ENCODE results near the gene RNF8. TPM values are rescaled to one million over a fixed set of nuclear protein-coding genes. Genes with fewer than 3 reads are reported as not detected.

RNF8 gene
- total and polyA plus RNA-seq, 10 of the 15 experiments (the other 5 are each of a cell fraction or from before 2014, with no cell fraction given) = 7.8 to 30.2 (median 23.3) TPM

DNA sequence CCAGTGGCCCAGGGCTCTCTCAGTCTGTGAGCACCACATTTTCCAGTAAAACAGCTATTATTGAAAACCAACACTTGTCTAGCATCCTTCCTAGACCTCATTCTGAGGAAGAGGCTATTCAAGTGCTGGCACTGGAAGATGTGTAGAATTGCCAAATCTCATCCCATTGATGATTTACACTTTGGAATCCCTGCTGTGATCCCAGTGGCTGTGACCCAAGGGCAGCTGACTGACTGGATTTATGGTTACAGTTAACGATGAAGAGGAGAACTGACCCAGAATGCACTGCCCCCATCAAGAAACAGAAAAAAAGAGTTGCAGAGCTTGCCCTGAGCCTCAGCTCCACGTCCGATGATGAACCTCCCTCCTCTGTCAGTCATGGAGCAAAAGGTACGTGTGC lies 81.6 kb downstream of the RNF8 start:
- no peak for DNase-seq (ENCODE audit: low read depth, low spot score)
- POLR2A ChIA-PET = interaction anchor here (0.8 to 2.3 kb wide), 4 partner anchors 8 to 124 kb away, joined by 3 to 11 read pairs (median 5); no protein-coding TSS in a partner anchor
- no TSS peak for BruUV-seq (replicated peaks)
- H3K9ac ChIP-seq (ENCODE audit: control insufficient read depth, insufficient read depth, low read length) = no peak overlapping the region
- CTCF ChIA-PET = interaction anchor here (1.0 to 2.8 kb wide), 5 partner anchors 11 to 257 kb away, joined by 3 to 14 read pairs (median 4); no protein-coding TSS in a partner anchor
- H3K4me1 ChIP-seq (ENCODE audit: control insufficient read depth, insufficient read depth, low read length) = peaks cover 5% of the 10 kb centered on the region
- peak overlapping the region; percentile 97 for H3K4me3 ChIP-seq
- no peak overlapping the region; the same call in 1 of the 2 replicates for H3K27ac ChIP-seq (ENCODE audit: control insufficient read depth, insufficient read depth)
- peaks cover 51% of the 10 kb centered on the region for H3K79me2 ChIP-seq (ENCODE audit: control insufficient read depth, insufficient read depth, low read length)
- peak overlapping the region; percentile 83 for H3K4me2 ChIP-seq (ENCODE audit: control insufficient read depth, insufficient read depth)
- no peaks in the 10 kb centered on the region for H3K27me3 ChIP-seq (replicated peaks in 1 of 2; ENCODE audit: control insufficient read depth in 2 of 2, insufficient read depth in 2 of 2, low read length in 1 of 2)
- no peaks in the 10 kb centered on the region for H3K9me3 ChIP-seq (replicated peaks; ENCODE audit: control insufficient read depth, insufficient read depth, low read length)
- FAIRE-seq = no peak
- RAD21 ChIA-PET (ENCODE audit: unreplicated experiment) = interaction anchor here (1.6 to 1.9 kb wide), 2 partner anchors 127 to 130 kb away, joined by 3 to 8 read pairs; no protein-coding TSS in a partner anchor
- SMC1A ChIA-PET (ENCODE audit: uncharacterized antibody, unreplicated experiment) = interaction anchor here (0.6 to 2.1 kb wide), 2 partner anchors 14 to 130 kb away, joined by 3 to 5 read pairs; no protein-coding TSS in a partner anchor
- peaks cover 2 to 20% of the 10 kb centered on the region in 2 experiments; a peak in 2 of 4 replicates for H3K36me3 ChIP-seq (ENCODE audit: control insufficient read depth in 2 of 2, insufficient read depth in 2 of 2, low read length in 1 of 2)
- no peaks in the 10 kb centered on the region for H4K20me1 ChIP-seq (ENCODE audit: control insufficient read depth, insufficient read depth)
- intact Hi-C loops (cut with micrococcal nuclease; ENCODE audit: unreplicated experiment) = no loop called here
- H2AFZ ChIP-seq (ENCODE audit: control insufficient read depth, low read depth, low read length) = no peak overlapping the region
- TF ChIP-seq RCOR1 (conservative IDR thresholded peaks at IDR 0.05; ENCODE audit: low read depth, low read length) (no peak), ATF7 (IDR thresholded peaks at IDR 0.05; ENCODE audit: low read depth) (no peak), ZNF384 (IDR thresholded peaks at IDR 0.05; ENCODE audit: borderline replicate concordance, low read depth, low read length) (no peak), EED (IDR thresholded peaks at IDR 0.05; ENCODE audit: low read depth) (no peak), CREM (IDR thresholded peaks at IDR 0.05; ENCODE audit: low read depth) (no peak), RBBP5 (conservative IDR thresholded peaks at IDR 0.05) (no peak), JUNB (IDR thresholded peaks at IDR 0.05) (no peak), MEF2B (IDR thresholded peaks at IDR 0.05; ENCODE audit: partially characterized antibody, poor library complexity, severe bottlenecking) (no peak), TARDBP (IDR thresholded peaks at IDR 0.05; ENCODE audit: borderline replicate concordance) (no peak), YY1 (IDR thresholded peaks at IDR 0.05; ENCODE audit: low read depth, low read length) (no peak)
- in situ Hi-C loops (cut with MboI) = no loop called here
- WGBS (ENCODE audit: insufficient coverage, insufficient replicate concordance, low lambda C conversion rate, missing lambda C conversion rate) = 77% methylated on average over 4 of the region's 4 CpGs
- no peak for ATAC-seq

Data from GM12878 (cell line).